B cell (primary cell): ENCODE results near the gene FAM184B.

Source experiments
- CTCF ChIP-seq: fragments of 200-600 bp; IDR thresholded peaks from one replicate; pipeline ENCODE4 v1.8.0; 2022; ENCODE audit warnings: antibody characterized with exemption, mild to moderate bottlenecking
- EZH2 ChIP-seq: IDR thresholded peaks from 2 replicates; pipeline ENCODE4 v1.6.1; 2012; ENCODE audit warnings: borderline replicate concordance, low read depth, mild to moderate bottlenecking, moderate library complexity, low read length; ENCODE audit not compliant: insufficient read depth, poor library complexity, severe bottlenecking

- TF ChIP-seq CTCF, result no peak
- TF ChIP-seq EZH2, result no peak
Observed at GRCh38 chr4:17726911-17727310, 54.5 kb downstream of the FAM184B start.
